Choroid plexus epithelial cell (primary cell): Measurements from ENCODE around the gene SLC22A4.

Experiments
- DNase-seq: peaks from one replicate; pipeline ENCODE4 v3.0.0-alpha.2; 2010; ENCODE audit warnings: low read depth
- H3K4me3 ChIP-seq: 2 replicates; pipeline ENCODE4 v1.5.1; 2011; ENCODE audit warnings: low read depth, mild to moderate bottlenecking, control low read depth, low read length, moderate library complexity
- CTCF ChIP-seq: conservative IDR thresholded peaks from 2 replicates; pipeline ENCODE4 v1.5.1; 2011; ENCODE audit warnings: low read depth, mild to moderate bottlenecking, control low read depth, inconsistent platforms, low read length, moderate library complexity

SLC22A4 gene

GRCh38 chr5:132289097-132289496 is 5.1 kb upstream of the SLC22A4 start:
- TF ChIP-seq CTCF: no peak
- DNase-seq: no peak
- H3K4me3 ChIP-seq: no peak overlapping the region

GRCh38 chr5:132291026-132291425 is 3.2 kb upstream of the SLC22A4 start:
- H3K4me3 ChIP-seq: no peak overlapping the region
- no peak for DNase-seq
- no peak for TF ChIP-seq CTCF

GRCh38 chr5:132293066-132293991 is 865 bp upstream of the SLC22A4 start:
- peak overlapping the region; percentile 64 for H3K4me3 ChIP-seq
- peak; percentile 24 for TF ChIP-seq CTCF
- DNase-seq: peak; percentile 90

- no peak for TF ChIP-seq CTCF
- peak; percentile 80 for DNase-seq
- peak overlapping the region; percentile 64 for H3K4me3 ChIP-seq
These were observed 722 bp downstream of the SLC22A4 start for GRCh38 chr5:132294728-132295504.

- DNase-seq: no peak
- TF ChIP-seq CTCF: no peak
- peak overlapping the region; percentile 64 for H3K4me3 ChIP-seq
These were observed 1.6 kb downstream of the SLC22A4 start for GRCh38 chr5:132295505-132296411.

- H3K4me3 ChIP-seq: no peak overlapping the region
- DNase-seq: peak; percentile 58
- no peak for TF ChIP-seq CTCF
These were observed 2.3 kb downstream of the SLC22A4 start for GRCh38 chr5:132296412-132297016.
